IMR-90 (cell line): ENCODE measurements around the gene STX4. TPM values are rescaled to one million over a fixed set of nuclear protein-coding genes. Genes with fewer than 3 reads are reported as not detected.

Experiments used
- ATAC-seq: fragments of 200-7000 bp; cut with Tn5 transposase; 2 replicates; pipeline ENCODE4 v1.9.1; 2020; ENCODE audit warnings: low read depth, mild to moderate bottlenecking, moderate library complexity
- BruUV-seq: library from RNA; stranded (reverse); fragments of 400-500 nt; replicated peaks from 2 replicates; lab custom pipeline; 2021; lab: Mats Ljungman, UMichigan
- CTCF ChIA-PET: fragments of 300-600 bp; formaldehyde crosslinking; extraction: SDS; loops from one replicate; lab custom pipeline; 2021; ENCODE audit warnings: antibody characterized with exemption; lab: Yijun Ruan, JAX
- POLR2A ChIA-PET: fragments of 300-600 bp; sonication (Branson Sonifier 250); formaldehyde crosslinking; loops from one replicate; lab custom pipeline; 2022; ENCODE audit warnings: antibody characterized with exemption; ENCODE audit not compliant: unreplicated experiment; lab: Charles Lee
- DNase-seq: peaks from one replicate; pipeline ENCODE4 v3.0.0; 2013
- H2AFZ ChIP-seq: replicated peaks from 2 replicates; pipeline ENCODE3; 2013; ENCODE audit warnings: low read length, mild to moderate bottlenecking; ENCODE audit not compliant: poor library complexity
- H2AK5ac ChIP-seq: 2 replicates; pipeline ENCODE4 v1.6.1; 2013; ENCODE audit warnings: low read depth, low read length, inconsistent platforms
- H2AK9ac ChIP-seq: replicated peaks from 2 replicates; pipeline ENCODE3; 2013; ENCODE audit warnings: mild to moderate bottlenecking, low read depth, low read length, moderate library complexity; ENCODE audit not compliant: poor library complexity
- H2BK120ac ChIP-seq: 2 replicates; pipeline ENCODE4 v1.6.1; 2013; ENCODE audit warnings: low read depth, low read length, inconsistent platforms
- H2BK15ac ChIP-seq: 3 replicates; pipeline ENCODE4 v1.6.1; 2013; ENCODE audit warnings: low read depth, low read length, inconsistent platforms
- H2BK20ac ChIP-seq: 2 replicates; pipeline ENCODE4 v1.6.1; 2013; ENCODE audit warnings: low read depth, mild to moderate bottlenecking, inconsistent platforms, low read length, moderate library complexity
- H2BK5ac ChIP-seq: 2 replicates; pipeline ENCODE4 v1.6.1; 2013; ENCODE audit warnings: mild to moderate bottlenecking, low read depth, low read length, inconsistent platforms; ENCODE audit not compliant: poor library complexity, severe bottlenecking
- H3K14ac ChIP-seq: replicated peaks from 2 replicates; pipeline ENCODE4 v1.6.1; 2013; ENCODE audit warnings: low read depth, low read length, inconsistent platforms
- H3K18ac ChIP-seq: 2 replicates; pipeline ENCODE4 v1.6.1; 2013; ENCODE audit warnings: low read depth, low read length, control low read depth
- H3K23ac ChIP-seq: 2 replicates; pipeline ENCODE4 v1.6.1; 2013; ENCODE audit warnings: low read depth, low read length, inconsistent platforms
- H3K27ac ChIP-seq: 2 replicates; pipeline ENCODE4 v1.5.1; 2013; ENCODE audit warnings: mild to moderate bottlenecking, control low read depth, low read length; ENCODE audit not compliant: insufficient read depth
- H3K27me3 ChIP-seq: 2 replicates; pipeline ENCODE4 v1.6.1; 2013; ENCODE audit warnings: low read length; ENCODE audit not compliant: control insufficient read depth, insufficient read depth
- H3K36me3 ChIP-seq: 2 replicates; pipeline ENCODE4 v1.6.1; 2013; ENCODE audit warnings: low read length, mixed read lengths; ENCODE audit not compliant: control insufficient read depth, insufficient read depth
- H3K4ac ChIP-seq: 2 replicates; pipeline ENCODE4 v1.6.1; 2013; ENCODE audit warnings: low read depth, low read length, inconsistent platforms
- H3K4me1 ChIP-seq: 2 replicates; pipeline ENCODE4 v1.6.1; 2013; ENCODE audit warnings: low read length, mixed read lengths; ENCODE audit not compliant: control insufficient read depth, insufficient read depth
- H3K4me2 ChIP-seq: 2 replicates; pipeline ENCODE4 v1.6.1; 2013; ENCODE audit warnings: low read depth, mild to moderate bottlenecking, control low read depth, low read length, moderate library complexity
- H3K4me3 ChIP-seq: 2 replicates; pipeline ENCODE4 v1.5.1; 2013; ENCODE audit warnings: low read depth, mild to moderate bottlenecking, control low read depth, low read length, moderate library complexity; ENCODE audit not compliant: insufficient read depth
- H3K56ac ChIP-seq: 2 replicates; pipeline ENCODE4 v1.6.1; 2013; ENCODE audit warnings: low read length, inconsistent platforms; ENCODE audit not compliant: insufficient read depth; ENCODE audit errors: extremely low read depth
- H3K79me1 ChIP-seq, 2 experiments: 2 replicates each; pipeline ENCODE4 v1.6.1; 2013; ENCODE audit warnings: low read length in 2 of 2, inconsistent platforms in 1 of 2, low read depth in 1 of 2
- H3K9ac ChIP-seq: 2 replicates; pipeline ENCODE4 v1.6.1; 2013; ENCODE audit warnings: low read depth, low read length, control low read depth
- H3K9me1 ChIP-seq: 2 replicates; pipeline ENCODE4 v1.6.1; 2013; ENCODE audit warnings: low read length, inconsistent platforms; ENCODE audit not compliant: insufficient read depth
- H3K9me3 ChIP-seq: 2 replicates; pipeline ENCODE4 v1.6.1; 2013; ENCODE audit warnings: low read length; ENCODE audit not compliant: control insufficient read depth, insufficient read depth
- H4K20me1 ChIP-seq: 2 replicates; pipeline ENCODE4 v1.6.1; 2013; ENCODE audit warnings: low read length, inconsistent platforms; ENCODE audit not compliant: insufficient read depth
- H4K5ac ChIP-seq: 2 replicates; pipeline ENCODE4 v1.6.1; 2013; ENCODE audit warnings: mild to moderate bottlenecking, low read depth, low read length, control low read depth
- H4K8ac ChIP-seq, 2 experiments: 2 replicates each; pipeline ENCODE4 v1.6.1; 2013; ENCODE audit warnings: low read depth in 2 of 2, low read length in 2 of 2, control low read depth in 1 of 2, inconsistent platforms in 1 of 2
- H4K91ac ChIP-seq: 2 replicates; pipeline ENCODE4 v1.6.1; 2013; ENCODE audit warnings: low read depth, low read length, inconsistent platforms; ENCODE audit not compliant: insufficient read depth
- BHLHE40 ChIP-seq: fragments of 150-350 bp; IDR thresholded peaks from 2 replicates; pipeline ENCODE4 v1.6.1; 2016; ENCODE audit warnings: mild to moderate bottlenecking, low read depth, low read length
- CTCF ChIP-seq: conservative IDR thresholded peaks from 2 replicates; pipeline ENCODE4 v1.5.1; 2012; ENCODE audit warnings: mild to moderate bottlenecking, low read depth, low read length, improper control_type of control experiment
- RCOR1 ChIP-seq: IDR thresholded peaks from 2 replicates; pipeline ENCODE4 v1.6.1; 2012; ENCODE audit warnings: mild to moderate bottlenecking, low read length, improper control_type of control experiment; ENCODE audit not compliant: insufficient replicate concordance
- SMC3 ChIP-seq: fragments of 150-350 bp; IDR thresholded peaks from 2 replicates; pipeline ENCODE4 v1.6.1; 2016; ENCODE audit warnings: low read depth, mild to moderate bottlenecking, antibody characterized with exemption, low read length, moderate library complexity
- WGBS, 2 experiments: methylation state at CpG; one replicate each; pipeline versions ENCODE4 v1.1.5 to v1.1.7; 2013; ENCODE audit warnings: missing lambda C conversion rate in 2 of 2; ENCODE audit not compliant: insufficient read length in 1 of 2; ENCODE audit errors: extremely low coverage in 2 of 2; 5-methylcytosine and 5-hydroxymethylcytosine counted together
- dilution Hi-C: fragments of 300-500 bp; cut with HindIII; formaldehyde crosslinking; loops from one replicate; pipeline ENCODE4 v1.14.3; 2018; ENCODE audit warnings: low sequenced_read_pairs; ENCODE audit not compliant: unreplicated experiment
- in situ Hi-C: fragments of 300-500 bp; cut with MboI; formaldehyde crosslinking; loops from 3 replicates; pipeline ENCODE4 v1.14.3; 2019; ENCODE audit warnings: low sequenced_read_pairs, inconsistent platforms, mixed read lengths
- intact Hi-C: fragments of 100-400 bp; cut with micrococcal nuclease; formaldehyde crosslinking; loops from 2 replicates; pipeline ENCODE4 v1.10.0; 2022
- polyA plus RNA-seq, 3 experiments: library from polyadenylated mRNA; depleted of rRNA; stranded (reverse); fragments of >200 nt; gene quantifications; 2 replicates each; pipeline ENCODE4 v1.2.3, GENCODE V29; 2012; ENCODE audit warnings: low replicate concordance in 1 of 3
- total RNA-seq: library from RNA; depleted of rRNA; stranded (reverse); fragments of >200 nt; gene quantifications from 2 replicates; pipeline ENCODE4 v1.2.3, GENCODE V29; 2012

STX4 gene
- total and polyA plus RNA-seq, 2 of the 4 experiments (the other 2 are of a cell fraction), result 23.5 to 67.9 TPM

- no peak overlapping the region for H3K27ac ChIP-seq
- DNase-seq (no peak), ATAC-seq (no peak)
- H2BK5ac ChIP-seq, result no peak overlapping the region
- H2BK15ac ChIP-seq, result no peak overlapping the region
- no peak overlapping the region for H2BK120ac ChIP-seq
- no peak overlapping the region for H2AK5ac ChIP-seq
- no peak overlapping the region for H3K14ac ChIP-seq
- no TSS peak for BruUV-seq
- H4K91ac ChIP-seq, result no peak overlapping the region
- no peak overlapping the region for H3K4me3 ChIP-seq
- H3K36me3 ChIP-seq, result peaks cover 49% of the 10 kb centered on the region
- H4K5ac ChIP-seq, result no peak overlapping the region
- H3K9me3 ChIP-seq, result no peaks in the 10 kb centered on the region
- TF ChIP-seq RCOR1 (no peak), BHLHE40 (no peak), CTCF (no peak), SMC3 (no peak)
- no peak overlapping the region for H4K8ac ChIP-seq
- H3K23ac ChIP-seq, result no peak overlapping the region
- H3K4me2 ChIP-seq, result no peak overlapping the region
- peaks cover 23 to 59% of the 10 kb centered on the region in 2 experiments for H3K79me1 ChIP-seq
- dilution Hi-C loops, result no loop called here
- H3K4me1 ChIP-seq, result no peaks in the 10 kb centered on the region; the same call in 1 of the 2 replicates
- no peaks in the 10 kb centered on the region for H3K27me3 ChIP-seq
- ChIA-PET POLR2A (no interaction called here), CTCF (interaction anchor here (0.5 kb wide), 1 partner anchor 379 kb away, joined by 4 read pairs; no protein-coding TSS in a partner anchor)
- H4K20me1 ChIP-seq, result peaks cover 10% of the 10 kb centered on the region
- H3K18ac ChIP-seq, result no peak overlapping the region
- no peak overlapping the region for H3K4ac ChIP-seq
- no peak overlapping the region for H2AFZ ChIP-seq
- H3K9ac ChIP-seq, result no peak overlapping the region
- H3K9me1 ChIP-seq, result peaks cover 9% of the 10 kb centered on the region
- in situ Hi-C loops, result loop anchor here (10.0 kb wide), 1 partner anchor 103 kb away; the partner anchor contains the start of gene HSD3B7
- no peak overlapping the region for H3K56ac ChIP-seq
- no peak overlapping the region for H2AK9ac ChIP-seq
- no peak overlapping the region for H2BK20ac ChIP-seq
- intact Hi-C loops, result no loop called here
- WGBS, 2 experiments, result no CpG with 5 or more reads among the region's 5 CpGs
Measured at GRCh38 chr16:31087971-31088370, 54.6 kb downstream of the STX4 start.
